Left ventricle myocardium inferior (tissue), 1 donor: ENCODE data around the gene LEKR1. TPM values are rescaled to one million over a fixed set of nuclear protein-coding genes. Genes with fewer than 3 reads are reported as not detected.

Source experiments
- DNase-seq: peaks from one replicate; pipeline ENCODE4 v3.0.0-alpha.2; 2020
- H3K27ac ChIP-seq: fragments of 200-600 bp; replicated peaks from 2 replicates; pipeline ENCODE4 v1.8.0; 2021
- H3K27me3 ChIP-seq: fragments of 200-600 bp; 2 replicates; pipeline ENCODE4 v1.8.0; 2021; ENCODE audit warnings: low read depth
- H3K36me3 ChIP-seq: fragments of 200-600 bp; 2 replicates; pipeline ENCODE4 v1.8.0; 2021
- H3K4me1 ChIP-seq: fragments of 200-600 bp; 2 replicates; pipeline ENCODE4 v1.8.0; 2021
- H3K4me3 ChIP-seq: fragments of 200-600 bp; 2 replicates; pipeline ENCODE4 v1.8.0; 2021; ENCODE audit warnings: mild to moderate bottlenecking, moderate library complexity
- H3K9me3 ChIP-seq: fragments of 200-600 bp; replicated peaks from 2 replicates; pipeline ENCODE4 v1.8.0; 2021
- intact Hi-C: fragments of 100-400 bp; cut with micrococcal nuclease; formaldehyde crosslinking; loops from one replicate; pipeline ENCODE4 v1.11.0; 2022
- total RNA-seq: library from RNA; stranded (reverse); fragmentation: NEBNext Ultra II Directional; extraction: Animal tissue kit (Norgen Biotek cat#: 25700); gene quantifications from one replicate; pipeline ENCODE4 v1.2.1, GENCODE V29; 2021
- TF ChIP-seq, protein P1 (sequence below): fragments of 200-600 bp; IDR thresholded peaks from 2 replicates; pipeline ENCODE4 v1.8.0; 2021; ENCODE audit warnings: antibody characterized with exemption, mild to moderate bottlenecking, borderline replicate concordance
- donor health status: DM: no; HTN: yes; CAD: no; lungs with severe emphysema.

LEKR1 gene
- total RNA-seq, 1 donor from 2014 or later = 0.71 TPM

DNA sequence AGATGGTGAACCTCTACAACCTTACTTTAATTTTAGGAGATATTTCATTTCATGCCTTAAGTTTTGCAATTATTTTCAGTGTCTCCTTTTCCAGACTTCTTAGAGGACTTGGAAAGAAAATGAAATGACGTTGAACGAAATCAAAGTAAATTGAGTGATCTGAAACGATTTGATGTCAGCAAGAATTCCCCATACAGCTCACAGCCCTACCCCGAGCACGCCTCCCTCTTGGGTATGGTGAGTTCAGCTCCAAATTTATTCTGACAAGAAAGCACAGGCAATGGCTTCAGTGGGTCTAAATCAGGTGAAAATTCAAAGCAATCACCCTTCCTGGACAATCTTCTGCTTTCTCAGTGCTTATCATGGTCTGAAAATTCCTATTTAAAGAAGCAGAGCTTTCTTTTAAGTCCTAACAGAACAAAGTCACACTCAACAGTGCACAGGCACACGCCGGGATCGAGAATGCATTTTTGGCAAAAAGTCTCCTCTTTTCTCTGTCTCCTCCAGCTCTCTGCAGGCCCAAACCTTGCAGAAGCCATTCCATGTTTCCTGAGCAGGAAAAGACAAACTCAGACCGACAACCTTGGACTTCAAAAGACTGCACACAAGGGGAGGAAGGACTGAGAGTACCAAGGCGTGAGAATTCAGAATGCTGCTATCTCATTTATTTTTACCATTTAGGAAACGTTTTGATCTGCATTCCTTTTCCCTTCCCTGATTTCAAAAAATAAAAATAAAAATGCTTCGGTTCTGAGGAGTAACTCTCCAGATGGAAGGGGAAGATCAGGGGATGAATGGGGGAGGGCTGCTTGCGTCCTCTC lies 261.8 kb downstream of the LEKR1 start:
- peaks cover 64% of the 10 kb centered on the region for H3K4me1 ChIP-seq
- intact Hi-C loops = loop anchor here (10.0 kb wide), 1 partner anchor 553 kb away; no protein-coding TSS in a partner anchor

DNA sequence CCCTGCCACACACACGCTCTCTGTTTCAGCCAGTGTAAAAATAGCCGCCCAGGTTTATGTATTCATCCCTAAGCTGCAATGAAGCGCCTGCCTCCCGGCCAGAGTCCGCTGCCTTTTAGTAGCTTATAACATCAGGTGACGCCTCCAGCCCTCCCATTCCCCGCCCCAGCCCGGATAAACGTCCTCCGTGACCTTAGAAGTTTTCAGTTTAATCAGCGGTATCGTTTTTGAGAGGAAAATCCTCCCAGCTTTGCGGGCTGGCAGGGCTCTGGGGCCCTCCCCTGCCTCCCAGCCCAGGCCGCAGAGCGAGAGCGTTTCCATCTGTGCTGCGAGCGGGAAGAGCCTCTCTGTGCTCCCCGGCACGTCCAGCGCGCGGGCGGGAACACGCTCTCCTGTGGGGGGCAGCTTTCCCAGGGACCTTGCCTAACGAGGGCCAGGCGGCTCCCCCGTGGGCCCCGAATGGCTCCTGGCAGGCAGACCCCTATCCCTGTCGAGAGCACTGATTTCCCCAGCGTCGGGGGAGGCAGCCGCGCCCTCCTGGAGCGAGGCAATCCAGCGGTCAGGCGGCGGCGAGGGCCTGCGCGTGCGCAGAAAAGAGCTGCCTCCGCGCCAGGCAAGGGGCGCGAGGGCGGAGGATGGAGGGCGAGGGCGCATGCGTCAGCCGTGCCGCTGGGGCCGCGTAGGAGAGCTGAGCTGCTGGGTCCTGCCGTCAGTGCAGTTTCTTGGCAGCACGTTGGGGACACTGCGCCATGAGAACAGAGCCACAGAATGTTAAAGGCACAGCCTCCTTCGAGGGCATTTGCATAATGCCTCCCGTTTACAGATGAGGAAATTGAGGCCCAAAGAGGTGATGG lies 262.7 kb downstream of the LEKR1 start:
- peaks cover 64% of the 10 kb centered on the region for H3K4me1 ChIP-seq
- intact Hi-C loops = loop anchor here (10.0 kb wide), 1 partner anchor 554 kb away; no protein-coding TSS in a partner anchor
- H3K27ac ChIP-seq = peak overlapping the region; percentile 100
- H3K4me3 ChIP-seq = peak overlapping the region; percentile 76
- no peaks in the 10 kb centered on the region for H3K9me3 ChIP-seq
- no peaks in the 10 kb centered on the region for H3K27me3 ChIP-seq
- no peaks in the 10 kb centered on the region for H3K36me3 ChIP-seq
- DNase-seq = peak; percentile 96
- TF ChIP-seq, protein P1, sequence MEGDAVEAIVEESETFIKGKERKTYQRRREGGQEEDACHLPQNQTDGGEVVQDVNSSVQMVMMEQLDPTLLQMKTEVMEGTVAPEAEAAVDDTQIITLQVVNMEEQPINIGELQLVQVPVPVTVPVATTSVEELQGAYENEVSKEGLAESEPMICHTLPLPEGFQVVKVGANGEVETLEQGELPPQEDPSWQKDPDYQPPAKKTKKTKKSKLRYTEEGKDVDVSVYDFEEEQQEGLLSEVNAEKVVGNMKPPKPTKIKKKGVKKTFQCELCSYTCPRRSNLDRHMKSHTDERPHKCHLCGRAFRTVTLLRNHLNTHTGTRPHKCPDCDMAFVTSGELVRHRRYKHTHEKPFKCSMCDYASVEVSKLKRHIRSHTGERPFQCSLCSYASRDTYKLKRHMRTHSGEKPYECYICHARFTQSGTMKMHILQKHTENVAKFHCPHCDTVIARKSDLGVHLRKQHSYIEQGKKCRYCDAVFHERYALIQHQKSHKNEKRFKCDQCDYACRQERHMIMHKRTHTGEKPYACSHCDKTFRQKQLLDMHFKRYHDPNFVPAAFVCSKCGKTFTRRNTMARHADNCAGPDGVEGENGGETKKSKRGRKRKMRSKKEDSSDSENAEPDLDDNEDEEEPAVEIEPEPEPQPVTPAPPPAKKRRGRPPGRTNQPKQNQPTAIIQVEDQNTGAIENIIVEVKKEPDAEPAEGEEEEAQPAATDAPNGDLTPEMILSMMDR = peak; percentile 22

More for the DNA sequence above, 261.8 kb downstream of the LEKR1 start:
- no peaks in the 10 kb centered on the region for H3K27me3 ChIP-seq
- no peak for DNase-seq
- H3K36me3 ChIP-seq = no peaks in the 10 kb centered on the region
- H3K4me3 ChIP-seq = peak overlapping the region; percentile 76
- no peaks in the 10 kb centered on the region for H3K9me3 ChIP-seq
- TF ChIP-seq, protein P1 = no peak
- peak overlapping the region; percentile 100 for H3K27ac ChIP-seq

DNA sequence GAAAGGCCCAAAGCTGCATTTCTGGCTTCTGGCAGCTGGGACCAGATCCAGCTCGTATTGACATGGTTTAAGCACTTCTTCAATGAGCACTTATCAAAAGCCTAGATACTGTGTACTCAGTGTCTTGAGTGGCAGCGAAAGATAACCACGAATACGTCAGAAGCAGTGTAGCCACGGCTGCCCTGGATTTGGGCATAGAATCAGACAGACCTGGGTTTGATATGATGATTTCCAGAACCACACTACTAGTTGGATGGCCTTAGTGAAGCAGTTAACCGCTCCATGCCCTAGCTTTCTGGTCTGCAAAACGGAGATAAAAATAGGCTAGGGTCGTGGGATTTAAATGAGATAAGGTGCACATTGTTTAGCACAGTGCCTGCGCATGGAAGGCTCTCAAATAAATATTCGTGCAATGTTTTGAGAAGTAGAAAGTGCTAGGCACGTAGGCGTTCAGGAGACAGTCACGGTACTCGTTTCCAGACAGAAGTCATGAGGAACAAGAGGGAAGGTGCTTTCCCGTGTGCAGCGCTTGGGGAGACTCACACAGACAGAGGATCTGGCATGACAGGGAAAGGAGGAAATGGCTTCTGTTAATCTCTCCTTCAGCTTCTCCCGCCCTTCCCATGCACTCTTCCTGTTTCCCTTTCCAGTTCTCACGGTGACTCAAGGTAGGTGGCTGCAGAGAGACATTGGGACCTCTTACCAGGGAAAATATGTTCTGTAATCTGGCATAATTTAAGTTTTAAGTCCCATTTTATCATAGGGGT lies 263.5 kb downstream of the LEKR1 start:
- peak; percentile 29 for DNase-seq
- H3K4me1 ChIP-seq = peaks cover 68% of the 10 kb centered on the region
- H3K4me3 ChIP-seq = peak overlapping the region; percentile 76
- H3K27ac ChIP-seq = peak overlapping the region; percentile 100
- intact Hi-C loops = loop anchor here (5.0 to 10.0 kb wide), 2 partner anchors 38 to 555 kb away; no protein-coding TSS in a partner anchor
- TF ChIP-seq, protein P1 = no peak
- no peaks in the 10 kb centered on the region for H3K9me3 ChIP-seq
- H3K27me3 ChIP-seq = no peaks in the 10 kb centered on the region
- no peaks in the 10 kb centered on the region for H3K36me3 ChIP-seq

DNA sequence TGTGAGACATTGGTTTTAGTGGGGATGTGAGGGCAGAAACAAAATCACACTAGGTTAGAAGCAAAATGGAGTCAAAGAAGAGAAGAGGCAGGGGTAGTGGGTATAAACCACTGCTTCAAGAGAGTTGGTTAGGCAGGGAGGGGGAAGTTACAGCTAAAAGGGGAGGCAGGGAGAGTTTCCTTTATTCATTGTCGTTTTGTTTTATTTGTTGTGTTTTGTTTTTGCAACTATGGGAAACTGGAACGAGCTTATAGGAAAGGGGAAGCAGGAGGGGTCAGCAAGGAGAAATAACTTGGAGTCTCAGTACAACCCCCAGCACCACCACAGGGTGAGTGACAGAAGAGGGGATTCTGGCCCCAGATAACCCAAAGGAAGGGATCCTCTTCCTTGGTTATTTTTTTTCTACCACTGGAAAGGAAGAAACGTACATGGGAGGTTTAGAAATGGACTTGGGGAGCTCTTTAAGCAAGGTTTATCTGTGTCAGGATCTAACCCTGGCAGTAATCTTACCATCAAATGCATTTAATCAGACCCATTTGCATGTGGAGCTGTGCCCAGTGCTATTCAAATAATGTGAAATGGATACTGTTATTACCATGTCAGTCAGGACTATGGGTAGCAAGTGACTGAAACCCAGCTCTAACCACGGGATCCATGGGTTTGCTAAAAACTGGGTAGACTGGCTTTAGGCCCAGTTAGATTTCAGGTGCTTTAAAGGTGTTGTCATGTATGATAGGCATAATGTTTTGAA lies 265.1 kb downstream of the LEKR1 start:
- TF ChIP-seq, protein P1 = no peak
- H3K27ac ChIP-seq = peak overlapping the region; percentile 100
- no peaks in the 10 kb centered on the region for H3K36me3 ChIP-seq
- peaks cover 70% of the 10 kb centered on the region for H3K4me1 ChIP-seq
- H3K9me3 ChIP-seq = no peaks in the 10 kb centered on the region
- H3K4me3 ChIP-seq = peak overlapping the region; percentile 76
- intact Hi-C loops = loop anchor here (5.0 kb wide), 1 partner anchor 36 kb away; no protein-coding TSS in a partner anchor
- no peaks in the 10 kb centered on the region for H3K27me3 ChIP-seq
- no peak for DNase-seq
